ENCODE data around the gene TEX38.

GRCh38 chr1:46621930-46622329 is 49.7 kb upstream of the TEX38 start:
- TF ChIP-seq, protein P1, sequence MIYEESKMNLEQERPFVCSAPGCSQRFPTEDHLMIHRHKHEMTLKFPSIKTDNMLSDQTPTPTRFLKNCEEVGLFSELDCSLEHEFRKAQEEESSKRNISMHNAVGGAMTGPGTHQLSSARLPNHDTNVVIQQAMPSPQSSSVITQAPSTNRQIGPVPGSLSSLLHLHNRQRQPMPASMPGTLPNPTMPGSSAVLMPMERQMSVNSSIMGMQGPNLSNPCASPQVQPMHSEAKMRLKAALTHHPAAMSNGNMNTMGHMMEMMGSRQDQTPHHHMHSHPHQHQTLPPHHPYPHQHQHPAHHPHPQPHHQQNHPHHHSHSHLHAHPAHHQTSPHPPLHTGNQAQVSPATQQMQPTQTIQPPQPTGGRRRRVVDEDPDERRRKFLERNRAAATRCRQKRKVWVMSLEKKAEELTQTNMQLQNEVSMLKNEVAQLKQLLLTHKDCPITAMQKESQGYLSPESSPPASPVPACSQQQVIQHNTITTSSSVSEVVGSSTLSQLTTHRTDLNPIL (CRISPR knock-in tag; IDR thresholded peaks at IDR 0.05; ENCODE audit: low read depth) = no peak
- TF ChIP-seq RARB (CRISPR knock-in tag; IDR thresholded peaks at IDR 0.05) = no peak
- TF ChIP-seq TOX (CRISPR knock-in tag; IDR thresholded peaks at IDR 0.05; ENCODE audit: borderline replicate concordance) = no peak
- TF ChIP-seq ZNF8 (CRISPR knock-in tag; IDR thresholded peaks at IDR 0.05) = no peak
- TF ChIP-seq, protein P2, sequence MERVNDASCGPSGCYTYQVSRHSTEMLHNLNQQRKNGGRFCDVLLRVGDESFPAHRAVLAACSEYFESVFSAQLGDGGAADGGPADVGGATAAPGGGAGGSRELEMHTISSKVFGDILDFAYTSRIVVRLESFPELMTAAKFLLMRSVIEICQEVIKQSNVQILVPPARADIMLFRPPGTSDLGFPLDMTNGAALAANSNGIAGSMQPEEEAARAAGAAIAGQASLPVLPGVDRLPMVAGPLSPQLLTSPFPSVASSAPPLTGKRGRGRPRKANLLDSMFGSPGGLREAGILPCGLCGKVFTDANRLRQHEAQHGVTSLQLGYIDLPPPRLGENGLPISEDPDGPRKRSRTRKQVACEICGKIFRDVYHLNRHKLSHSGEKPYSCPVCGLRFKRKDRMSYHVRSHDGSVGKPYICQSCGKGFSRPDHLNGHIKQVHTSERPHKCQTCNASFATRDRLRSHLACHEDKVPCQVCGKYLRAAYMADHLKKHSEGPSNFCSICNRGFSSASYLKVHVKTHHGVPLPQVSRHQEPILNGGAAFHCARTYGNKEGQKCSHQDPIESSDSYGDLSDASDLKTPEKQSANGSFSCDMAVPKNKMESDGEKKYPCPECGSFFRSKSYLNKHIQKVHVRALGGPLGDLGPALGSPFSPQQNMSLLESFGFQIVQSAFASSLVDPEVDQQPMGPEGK (CRISPR knock-in tag; IDR thresholded peaks at IDR 0.05; ENCODE audit: borderline replicate concordance) = no peak
- TF ChIP-seq ZFP3 (CRISPR knock-in tag; IDR thresholded peaks at IDR 0.05) = no peak
- TF ChIP-seq, protein P3, sequence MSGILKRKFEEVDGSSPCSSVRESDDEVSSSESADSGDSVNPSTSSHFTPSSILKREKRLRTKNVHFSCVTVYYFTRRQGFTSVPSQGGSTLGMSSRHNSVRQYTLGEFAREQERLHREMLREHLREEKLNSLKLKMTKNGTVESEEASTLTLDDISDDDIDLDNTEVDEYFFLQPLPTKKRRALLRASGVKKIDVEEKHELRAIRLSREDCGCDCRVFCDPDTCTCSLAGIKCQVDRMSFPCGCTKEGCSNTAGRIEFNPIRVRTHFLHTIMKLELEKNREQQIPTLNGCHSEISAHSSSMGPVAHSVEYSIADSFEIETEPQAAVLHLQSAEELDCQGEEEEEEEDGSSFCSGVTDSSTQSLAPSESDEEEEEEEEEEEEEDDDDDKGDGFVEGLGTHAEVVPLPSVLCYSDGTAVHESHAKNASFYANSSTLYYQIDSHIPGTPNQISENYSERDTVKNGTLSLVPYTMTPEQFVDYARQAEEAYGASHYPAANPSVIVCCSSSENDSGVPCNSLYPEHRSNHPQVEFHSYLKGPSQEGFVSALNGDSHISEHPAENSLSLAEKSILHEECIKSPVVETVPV (CRISPR knock-in tag; IDR thresholded peaks at IDR 0.05) = no peak

Measured in SK-N-SH treated with all-trans-retinoic acid at 6 μM for 48 hours (cell line).